Ishikawa (cell line): ENCODE data around the gene MAP1A.

ENCODE experiments used
- CEBPB ChIP-seq: IDR thresholded peaks from 2 replicates; pipeline ENCODE4 v1.6.1; 2012
- EGR1 ChIP-seq: IDR thresholded peaks from 2 replicates; pipeline ENCODE4 v1.6.1; 2012
- EP300 ChIP-seq: IDR thresholded peaks from 2 replicates; pipeline ENCODE4 v1.6.1; 2012; ENCODE audit warnings: borderline replicate concordance
- FOXM1 ChIP-seq: IDR thresholded peaks from 2 replicates; pipeline ENCODE4 v1.6.1; 2012; ENCODE audit warnings: low read depth, borderline replicate concordance
- REST ChIP-seq: IDR thresholded peaks from 2 replicates; pipeline ENCODE4 v1.6.1; 2012; ENCODE audit warnings: low read depth, mild to moderate bottlenecking
- YY1 ChIP-seq: IDR thresholded peaks from 2 replicates; pipeline ENCODE4 v1.6.1; 2012; ENCODE audit warnings: low read depth
- ZBTB7A ChIP-seq: IDR thresholded peaks from 2 replicates; pipeline ENCODE4 v1.6.1; 2012; ENCODE audit warnings: low read depth

- TF ChIP-seq EGR1 (no peak), EP300 (no peak), REST (no peak), FOXM1 (no peak), YY1 (peak; percentile 81), ZBTB7A (peak; percentile 72; the same call in 1 of the 2 replicates), CEBPB (no peak)
Measured at GRCh38 chr15:43510200-43511011, 7.0 kb upstream of the MAP1A start.
